Body of pancreas (tissue), 4 donors: ENCODE measurements around the gene PPIE.

ENCODE experiments used
- POLR2A ChIP-seq, 3 donors: fragments of 450-650 bp; IDR thresholded peaks; one replicate each; pipeline ENCODE4 v1.6.1; 2016; ENCODE audit warnings: antibody characterized with exemption in 3 of 3, mild to moderate bottlenecking in 2 of 3
- TF ChIP-seq, protein P1 (sequence below), 7 experiments: fragments of 450-650 bp in 4 of 7; fragments of 200-600 bp in 3 of 7; sonication (generic) in 3 of 7; IDR thresholded peaks; one replicate each; pipeline ENCODE4 v1.5.1; 2016 to 2019; ENCODE audit warnings: antibody characterized with exemption in 7 of 7

DNA sequence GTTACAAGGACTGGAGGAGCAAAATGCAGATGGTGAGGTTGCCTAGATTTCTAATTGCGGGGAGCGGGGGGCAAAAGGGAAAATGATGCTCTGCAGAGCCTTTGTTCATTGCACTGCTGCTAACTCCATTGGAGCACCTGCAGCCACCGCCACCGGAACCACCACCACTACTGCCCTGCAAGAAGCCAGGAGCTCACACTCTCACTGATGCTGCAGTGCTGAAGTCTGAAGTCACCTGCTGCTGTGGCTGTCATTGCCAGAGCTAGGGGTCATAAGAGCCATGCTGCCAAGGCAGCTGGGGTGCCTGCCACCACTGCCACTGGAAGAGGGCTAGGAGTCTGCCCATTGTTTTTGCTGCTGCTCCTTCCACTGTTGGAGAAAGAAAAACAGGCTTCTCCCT, 40.1 kb upstream of the PPIE start:
- TF ChIP-seq, protein P1, sequence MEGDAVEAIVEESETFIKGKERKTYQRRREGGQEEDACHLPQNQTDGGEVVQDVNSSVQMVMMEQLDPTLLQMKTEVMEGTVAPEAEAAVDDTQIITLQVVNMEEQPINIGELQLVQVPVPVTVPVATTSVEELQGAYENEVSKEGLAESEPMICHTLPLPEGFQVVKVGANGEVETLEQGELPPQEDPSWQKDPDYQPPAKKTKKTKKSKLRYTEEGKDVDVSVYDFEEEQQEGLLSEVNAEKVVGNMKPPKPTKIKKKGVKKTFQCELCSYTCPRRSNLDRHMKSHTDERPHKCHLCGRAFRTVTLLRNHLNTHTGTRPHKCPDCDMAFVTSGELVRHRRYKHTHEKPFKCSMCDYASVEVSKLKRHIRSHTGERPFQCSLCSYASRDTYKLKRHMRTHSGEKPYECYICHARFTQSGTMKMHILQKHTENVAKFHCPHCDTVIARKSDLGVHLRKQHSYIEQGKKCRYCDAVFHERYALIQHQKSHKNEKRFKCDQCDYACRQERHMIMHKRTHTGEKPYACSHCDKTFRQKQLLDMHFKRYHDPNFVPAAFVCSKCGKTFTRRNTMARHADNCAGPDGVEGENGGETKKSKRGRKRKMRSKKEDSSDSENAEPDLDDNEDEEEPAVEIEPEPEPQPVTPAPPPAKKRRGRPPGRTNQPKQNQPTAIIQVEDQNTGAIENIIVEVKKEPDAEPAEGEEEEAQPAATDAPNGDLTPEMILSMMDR (IDR thresholded peaks at IDR 0.05) = no peak
- TF ChIP-seq POLR2A (IDR thresholded peaks at IDR 0.05) = no peak
